Measurements from ENCODE around the gene GAS7. TPM values are rescaled to one million over a fixed set of nuclear protein-coding genes. Genes with fewer than 3 reads are reported as not detected.
A peak's percentile ranks its signal among the peaks of the same experiment; 100 is the strongest.

GAS7 gene
- total RNA-seq, 6 donors from 2014 or later: 19.9 to 87.1 (median 41.5) TPM

GRCh38 chr17:10177913-10178505, 20.4 kb downstream of the GAS7 start:
- no peak for TF ChIP-seq EP300 (IDR thresholded peaks at IDR 0.05)
- no peak for TF ChIP-seq CTCF (IDR thresholded peaks at IDR 0.05)
- TF ChIP-seq POLR2AphosphoS5 (IDR thresholded peaks at IDR 0.05): no peak
- no peak for TF ChIP-seq POLR2A (IDR thresholded peaks at IDR 0.05)
- Histone ChIP-seq H3K4me3 (no peak overlapping the region), H3K9me3 (no peaks in the 10 kb centered on the region), H3K36me3 (no peaks in the 10 kb centered on the region), H3K27me3 (no peaks in the 10 kb centered on the region), H3K4me1 (no peaks in the 10 kb centered on the region), H3K27ac (no peak overlapping the region)
- peak in 1 of 2 donors; percentile 51 for ATAC-seq (ENCODE audit: low FRiP score in 2 of 2)
- 60 to 62% methylated on average over 6 to 12 of the region's 12 CpGs for WGBS, 2 donors
- no peak for DNase-seq

GRCh38 chr17:10177131-10177912, 21.1 kb downstream of the GAS7 start:
- peaks cover 0 to 1% (median 0%) of the 10 kb centered on the region in 4 donors for H3K4me1 ChIP-seq
- H3K4me3 ChIP-seq: no peak overlapping the region
- no peaks in the 10 kb centered on the region for H3K27me3 ChIP-seq
- H3K36me3 ChIP-seq: no peaks in the 10 kb centered on the region
- TF ChIP-seq POLR2A (IDR thresholded peaks at IDR 0.05) (no peak), POLR2AphosphoS5 (IDR thresholded peaks at IDR 0.05) (no peak), CTCF (IDR thresholded peaks at IDR 0.05) (no peak), EP300 (IDR thresholded peaks at IDR 0.05) (no peak)
- WGBS, 2 donors: 53 to 64% methylated on average over 6 of the region's 6 CpGs
- peaks cover 0 to 4% (median 0%) of the 10 kb centered on the region in 4 donors for H3K9me3 ChIP-seq
- no peak overlapping the region for H3K27ac ChIP-seq
- ATAC-seq (ENCODE audit: low FRiP score in 2 of 2) (no peak), DNase-seq (no peak)

DNA sequence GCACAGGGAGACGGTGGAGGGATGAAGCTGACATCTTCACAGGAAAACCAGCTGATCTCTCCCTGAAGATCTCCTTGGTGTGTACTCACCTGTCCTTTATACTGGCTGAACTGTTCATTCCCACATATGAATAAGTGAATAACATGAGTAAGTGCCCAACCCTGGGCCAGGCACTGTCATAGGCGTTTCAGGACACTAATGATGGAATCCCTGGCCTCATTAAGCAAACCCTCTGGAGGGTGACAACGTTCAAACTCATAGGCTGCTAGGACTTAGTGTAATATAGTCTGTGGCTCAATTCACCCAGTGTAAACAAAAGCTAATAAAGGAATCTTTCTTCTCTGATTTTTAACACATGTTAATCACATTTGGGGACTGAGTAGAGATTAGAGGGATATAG, 24.5 kb downstream of the GAS7 start:
- H3K27me3 ChIP-seq: no peaks in the 10 kb centered on the region
- WGBS, 2 donors: 75 to 79% methylated on average over 3 of the region's 3 CpGs
- peaks cover 6 to 11% (median 9%) of the 10 kb centered on the region in 4 donors for H3K4me1 ChIP-seq
- ATAC-seq (ENCODE audit: low FRiP score in 2 of 2): no peak
- DNase-seq: no peak
- no peak overlapping the region for H3K27ac ChIP-seq
- no peaks in the 10 kb centered on the region for H3K36me3 ChIP-seq
- peaks cover 0 to 4% (median 0%) of the 10 kb centered on the region in 4 donors for H3K9me3 ChIP-seq
- TF ChIP-seq POLR2AphosphoS5 (IDR thresholded peaks at IDR 0.05): no peak
- no peak for TF ChIP-seq POLR2A (IDR thresholded peaks at IDR 0.05)
- no peak for TF ChIP-seq EP300 (IDR thresholded peaks at IDR 0.05)
- TF ChIP-seq CTCF (IDR thresholded peaks at IDR 0.05): no peak
- H3K4me3 ChIP-seq: no peak overlapping the region

GRCh38 chr17:10172778-10173177, 25.6 kb downstream of the GAS7 start:
- H3K4me3 ChIP-seq: no peak overlapping the region
- H3K27me3 ChIP-seq: no peaks in the 10 kb centered on the region
- DNase-seq (no peak), ATAC-seq (ENCODE audit: low FRiP score in 2 of 2) (no peak)
- H3K36me3 ChIP-seq: no peaks in the 10 kb centered on the region
- H3K27ac ChIP-seq: no peak overlapping the region
- H3K4me1 ChIP-seq: peaks cover 6 to 11% (median 9%) of the 10 kb centered on the region in 4 donors
- WGBS, 2 donors: 92 to 93% methylated on average over 6 of the region's 6 CpGs
- H3K9me3 ChIP-seq: peaks cover 0 to 4% (median 0%) of the 10 kb centered on the region in 4 donors
- TF ChIP-seq POLR2A (IDR thresholded peaks at IDR 0.05) (no peak), EP300 (IDR thresholded peaks at IDR 0.05) (no peak), POLR2AphosphoS5 (IDR thresholded peaks at IDR 0.05) (no peak), CTCF (IDR thresholded peaks at IDR 0.05) (no peak)
